Epithelial cell of prostate (primary cell): ENCODE data around the gene TMEM158.
A peak's percentile ranks its signal among the peaks of the same experiment; 100 is the strongest.

Experiments
- DNase-seq: peaks from one replicate; pipeline ENCODE4 v3.0.0-alpha.2; 2011; ENCODE audit warnings: low read depth, low spot score
- H3K27ac ChIP-seq: fragments of 450-650 bp; 2 replicates; pipeline ENCODE4 v1.5.1; 2017; ENCODE audit warnings: mild to moderate bottlenecking

Gene TMEM158

DNA sequence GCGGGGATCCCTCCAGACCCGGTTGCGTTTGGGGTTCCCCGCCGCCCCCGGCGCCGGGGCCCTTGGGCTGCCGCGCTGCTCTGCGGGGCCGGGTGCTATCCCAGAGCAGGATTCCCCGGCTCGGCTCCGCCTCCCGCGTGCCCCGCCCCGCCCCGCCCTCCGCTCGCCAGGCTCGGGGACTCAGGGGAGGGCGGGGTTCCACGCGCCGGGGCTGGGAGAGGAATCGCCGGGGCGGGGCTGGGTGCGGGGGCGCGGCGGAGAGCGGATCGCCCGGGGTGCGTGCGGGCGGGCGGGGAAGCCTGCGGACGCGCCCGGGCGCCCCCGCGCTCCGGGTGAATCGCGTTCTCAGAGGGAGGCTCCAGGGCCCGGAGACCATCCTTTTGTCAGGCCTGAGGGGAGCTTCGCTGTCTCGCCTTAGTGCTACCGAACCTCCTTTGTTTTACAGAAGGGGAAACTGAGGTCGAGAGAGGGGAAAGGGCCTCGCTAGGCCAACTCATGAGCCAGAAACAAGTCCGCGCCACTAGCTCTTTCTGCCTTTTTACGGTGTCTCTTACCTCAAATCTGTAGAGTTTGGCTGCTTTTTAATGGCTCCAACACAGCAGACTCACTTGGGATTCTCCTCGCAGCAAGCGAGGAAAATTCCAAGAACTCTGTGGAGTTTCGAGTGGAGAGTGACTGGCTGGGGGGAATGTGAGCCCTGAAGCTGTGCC lies at the start of gene TMEM158:
Gene TMEM158, minus strand, starts transcription at position 82 of the 710 bp plus-strand sequence. CDS start 260 bp downstream, outside the sequence.
- H3K27ac ChIP-seq, result no peak within 1 kb of the TSS

DNA sequence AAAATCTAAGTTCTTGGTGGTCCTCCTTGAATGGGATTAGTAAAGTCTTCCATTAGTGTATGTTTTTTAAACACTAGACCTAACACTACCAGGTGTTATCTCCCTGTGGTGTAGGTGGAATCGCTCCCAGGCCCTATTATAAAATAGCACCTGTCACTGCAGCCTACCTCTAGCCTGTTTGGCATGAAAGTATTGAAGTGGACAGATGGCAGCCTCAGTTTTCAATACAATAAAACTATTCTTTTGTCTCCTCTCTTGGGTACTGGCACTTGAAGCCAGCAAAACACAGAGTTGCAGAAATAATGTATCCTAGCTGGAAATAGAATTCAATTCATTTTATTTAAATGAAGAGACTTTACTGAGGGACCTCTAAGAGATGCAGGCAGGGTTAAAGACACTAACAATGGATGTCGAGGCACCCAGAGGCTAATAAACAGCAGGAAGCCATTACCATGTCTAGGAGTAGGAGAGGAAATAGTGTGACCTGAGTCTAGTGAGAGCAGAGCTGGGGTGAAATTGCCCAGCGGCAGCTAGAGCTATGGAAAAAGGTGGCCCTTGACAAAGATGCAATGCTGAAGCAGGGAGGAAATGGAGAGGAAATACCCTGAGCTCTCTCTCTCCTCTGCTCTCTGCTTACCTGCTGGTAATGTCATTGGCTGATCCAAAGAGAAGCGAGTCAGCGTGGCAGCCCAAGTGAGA lies 49.1 kb upstream of the TMEM158 start:
- DNase-seq, result no peak
- H3K27ac ChIP-seq, result no peak overlapping the region

More for the DNA sequence above, at the start of gene TMEM158:
- no peak for DNase-seq

DNA sequence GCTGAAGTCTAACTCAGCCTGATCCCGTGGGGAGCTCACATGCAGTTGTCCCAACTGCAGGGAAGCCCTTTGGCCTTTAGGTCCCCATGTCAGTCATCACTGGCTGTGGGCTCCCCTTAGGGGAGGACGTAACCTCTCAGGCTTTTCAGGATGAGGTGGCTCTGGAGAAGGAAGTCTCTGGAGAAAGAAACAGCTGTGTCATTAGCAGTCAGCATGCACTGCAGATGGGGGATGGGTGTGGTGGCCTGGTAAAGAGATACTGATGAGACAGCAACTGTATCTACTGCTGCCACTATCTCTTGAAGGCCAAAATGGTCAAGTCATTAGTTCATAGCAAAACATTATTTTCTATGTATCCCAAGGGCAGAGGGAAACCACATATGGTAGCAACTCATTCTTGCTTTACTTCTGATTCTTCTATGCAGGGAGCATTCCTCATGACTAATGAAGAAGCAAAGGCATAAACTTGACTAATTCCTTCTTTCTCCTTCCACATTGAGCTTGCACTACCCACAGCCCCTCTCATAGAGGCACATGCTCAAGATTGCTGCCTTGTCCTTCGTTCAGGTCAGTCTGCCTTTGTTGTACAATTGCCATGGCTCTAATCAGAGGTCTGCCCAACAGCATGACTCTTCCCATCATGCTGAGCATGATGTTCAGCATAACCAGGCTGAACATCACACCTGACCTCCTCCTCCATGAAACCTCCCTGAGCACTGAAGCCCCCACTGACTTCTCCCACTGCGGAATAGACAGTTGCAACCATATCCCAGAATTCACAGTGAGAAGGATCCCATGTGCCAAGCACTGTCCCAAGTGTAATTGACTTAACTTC lies 47.8 kb upstream of the TMEM158 start:
- no peak overlapping the region for H3K27ac ChIP-seq
- DNase-seq, result no peak

DNA sequence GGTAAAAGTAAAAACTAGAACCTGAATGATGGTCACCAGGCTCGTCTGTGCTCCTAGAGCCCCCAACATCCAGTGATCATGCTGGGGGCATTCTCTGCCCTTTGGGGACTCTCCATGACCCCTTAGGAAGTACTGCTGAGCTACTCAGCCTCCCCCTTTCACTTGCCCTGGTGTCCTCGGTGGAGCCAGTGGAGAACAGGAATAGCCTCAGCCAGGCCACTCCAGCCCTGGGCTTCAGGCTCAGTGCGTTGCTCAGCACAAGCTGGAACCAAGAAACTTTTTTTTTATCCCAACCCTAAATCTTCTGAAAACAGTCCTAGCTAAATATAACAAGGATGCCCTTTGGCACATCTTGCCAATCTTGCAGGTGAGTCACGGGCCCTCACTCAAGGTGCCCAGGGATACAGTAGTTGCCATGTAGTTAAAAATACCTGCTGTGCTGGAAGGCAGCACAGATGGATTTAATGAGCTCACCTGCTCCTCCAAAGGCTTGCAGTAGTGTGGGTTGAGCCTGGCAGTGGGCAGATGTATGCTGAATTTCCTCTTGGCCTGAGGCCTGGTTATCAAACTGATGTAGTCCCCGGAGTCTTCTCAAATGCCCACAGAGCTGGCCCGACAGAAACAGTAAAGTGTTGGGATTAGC lies 46.9 kb upstream of the TMEM158 start:
- no peak overlapping the region for H3K27ac ChIP-seq
- peak; percentile 16 for DNase-seq

DNA sequence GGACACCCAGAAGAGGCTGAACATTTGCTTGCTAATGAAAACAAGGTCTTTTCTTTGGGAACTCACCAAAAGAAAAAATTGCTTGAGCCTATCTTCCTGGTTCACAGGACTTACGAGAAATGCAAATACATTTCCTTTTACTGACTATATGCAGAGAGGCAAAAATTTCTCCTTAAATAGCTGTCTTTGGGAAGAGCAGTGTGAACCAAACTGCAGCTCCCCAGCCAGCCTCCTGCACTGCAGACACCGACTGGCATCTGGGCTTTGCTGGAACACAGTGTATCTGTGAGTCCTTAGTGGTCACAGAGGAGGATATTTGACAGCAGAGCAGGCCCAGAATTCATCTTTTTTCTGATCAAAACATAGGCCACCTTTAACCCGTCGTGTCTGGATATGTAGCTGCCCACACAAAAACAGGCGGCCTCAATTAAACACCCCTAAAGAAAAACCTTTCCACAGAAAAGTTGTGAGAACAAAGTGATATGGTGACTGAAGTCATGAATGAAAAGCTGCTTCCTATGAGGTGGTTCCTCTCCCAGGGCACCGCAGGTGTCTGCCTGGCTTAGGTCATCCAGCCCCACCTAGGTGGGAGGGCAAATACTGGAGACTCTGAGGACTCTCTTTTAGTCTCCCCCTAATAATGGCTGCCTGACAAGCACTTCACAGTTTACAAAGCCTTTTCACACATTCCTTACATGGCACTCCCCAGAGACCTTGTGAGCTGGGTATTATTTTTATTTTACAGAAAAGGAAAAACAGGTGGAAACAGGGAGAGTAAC lies 46.1 kb upstream of the TMEM158 start:
- DNase-seq, result no peak
- no peak overlapping the region for H3K27ac ChIP-seq

DNA sequence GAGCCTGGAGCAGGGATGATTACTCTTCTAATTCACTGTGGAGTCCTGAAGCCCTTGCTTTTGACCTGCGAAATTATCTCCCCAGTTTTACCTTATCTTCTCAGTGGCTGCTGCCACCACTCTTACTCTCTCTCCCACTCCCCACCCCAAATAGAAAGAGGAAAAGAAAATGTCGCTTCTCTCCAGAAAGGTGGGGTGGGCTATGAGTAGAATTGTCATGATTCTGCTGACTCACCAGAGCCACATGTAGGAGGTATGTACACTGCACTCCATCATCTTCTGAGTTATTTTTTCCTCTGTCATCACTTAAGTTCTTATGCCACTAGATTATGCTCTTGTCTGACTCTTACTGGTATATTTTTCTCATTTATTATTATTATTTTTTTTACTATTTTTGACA lies 43.9 kb upstream of the TMEM158 start:
- no peak overlapping the region for H3K27ac ChIP-seq
- no peak for DNase-seq

DNA sequence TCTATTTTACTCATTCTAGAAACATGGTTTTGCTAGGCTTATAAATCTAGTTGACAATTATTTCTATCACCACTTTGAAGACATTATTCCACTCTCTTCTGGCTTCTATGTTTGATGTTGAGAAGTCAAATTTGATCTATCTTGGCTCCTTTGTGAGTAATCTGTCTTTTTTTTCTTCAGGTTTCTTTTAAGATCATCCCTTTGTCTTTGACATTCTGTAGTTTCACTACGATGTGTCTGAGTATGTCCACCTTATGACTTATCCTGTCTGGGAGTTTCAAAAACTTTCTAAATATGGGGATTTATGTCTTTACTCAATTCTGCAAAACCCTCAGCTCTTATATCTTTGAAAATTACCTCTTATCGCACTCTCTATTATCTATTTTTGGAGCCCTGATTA lies 41.0 kb upstream of the TMEM158 start:
- no peak overlapping the region for H3K27ac ChIP-seq
- DNase-seq, result no peak

DNA sequence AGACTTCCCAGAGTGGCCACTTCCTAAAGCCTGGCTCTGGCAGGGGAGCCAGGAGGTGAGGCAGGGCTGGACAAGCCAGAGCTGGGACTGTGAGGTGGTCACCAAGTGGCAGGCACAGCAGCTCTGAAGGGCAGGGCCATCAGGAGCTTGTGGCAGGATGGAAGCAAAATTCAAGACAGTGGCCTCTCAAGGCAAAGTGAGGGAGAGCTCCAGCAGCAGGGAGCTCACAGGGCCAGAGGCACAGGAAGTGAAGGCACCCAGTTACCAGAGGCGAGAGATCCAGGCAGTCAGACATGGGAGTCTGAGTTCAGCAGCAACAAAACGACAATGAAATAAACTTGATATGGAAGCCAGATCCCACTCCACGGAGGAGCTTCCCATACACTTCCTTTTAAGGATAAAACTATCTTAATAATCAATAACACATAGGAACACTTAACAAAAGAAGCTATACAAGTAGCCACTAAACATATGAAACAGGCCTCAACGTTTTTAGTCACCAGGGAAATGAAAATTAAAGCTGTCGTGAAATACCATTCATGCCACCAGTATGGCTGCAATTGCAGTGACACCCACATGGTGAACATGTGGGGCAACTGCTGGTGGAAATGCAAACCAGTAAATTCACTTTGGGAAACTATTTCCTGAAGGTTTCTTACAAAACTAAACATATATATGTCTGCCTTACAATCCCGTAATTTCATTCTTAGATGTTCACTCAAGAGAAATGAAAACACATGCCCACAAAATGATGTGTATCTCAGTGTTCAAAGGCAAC lies 35.4 kb upstream of the TMEM158 start:
- H3K27ac ChIP-seq, result no peak overlapping the region
- no peak for DNase-seq

DNA sequence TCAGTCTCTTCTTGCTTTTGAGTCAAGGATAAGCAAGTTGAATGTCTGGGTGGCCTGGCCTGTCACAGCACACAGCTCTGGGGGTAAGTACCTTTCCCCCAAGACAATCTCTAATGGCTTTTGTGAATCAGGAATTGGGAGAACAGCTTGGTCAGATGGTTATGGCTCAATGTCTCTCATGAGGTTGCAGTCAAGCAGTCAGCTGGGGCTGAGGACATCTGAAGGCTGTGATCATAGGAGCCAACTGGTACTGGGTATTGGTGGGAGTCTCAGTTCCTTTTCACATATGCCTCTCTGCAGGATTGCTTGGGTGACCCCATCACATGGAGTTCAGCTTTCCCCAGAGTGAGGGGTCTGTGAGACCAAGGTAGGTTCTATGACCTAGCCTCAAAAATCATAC lies 33.0 kb upstream of the TMEM158 start:
- no peak for DNase-seq
- H3K27ac ChIP-seq, result no peak overlapping the region

DNA sequence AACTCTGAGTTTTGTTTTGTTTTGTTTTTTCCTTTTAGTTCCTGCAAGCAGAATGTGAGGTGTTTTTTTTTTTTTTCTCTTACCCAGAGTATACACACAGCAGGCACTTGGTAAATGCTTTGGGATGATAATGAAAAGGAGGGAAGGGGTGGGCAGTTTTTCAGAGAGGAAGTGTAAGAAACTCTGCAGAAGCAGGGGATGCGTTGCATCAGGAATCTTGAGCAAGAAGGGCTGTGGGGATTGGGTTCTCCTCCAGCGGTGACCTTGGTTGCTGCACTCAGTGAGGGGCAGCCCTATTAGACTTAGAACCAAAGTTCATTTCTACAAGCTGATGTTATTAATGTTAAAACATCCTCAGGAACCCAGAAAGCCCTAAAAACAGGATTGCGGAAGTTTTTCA lies 32.2 kb upstream of the TMEM158 start:
- no peak overlapping the region for H3K27ac ChIP-seq
- no peak for DNase-seq

DNA sequence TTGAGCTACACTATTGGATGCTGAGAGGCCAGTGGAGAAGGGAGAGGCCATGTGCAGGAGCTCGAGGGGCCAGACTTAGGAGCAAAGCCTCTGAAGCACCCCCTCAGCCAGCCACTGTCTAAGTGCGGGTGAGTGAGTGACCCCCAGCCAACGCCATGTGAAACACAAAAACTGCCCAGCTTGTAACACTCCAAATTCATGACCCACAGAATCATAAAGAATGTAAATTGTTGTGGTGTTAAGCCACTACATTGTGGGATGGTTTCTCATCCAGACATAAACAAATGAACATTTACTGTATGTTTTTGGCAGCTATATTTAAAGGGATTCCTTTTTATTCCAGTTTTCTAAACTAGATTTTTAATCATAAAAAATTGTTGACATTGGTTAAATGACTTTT lies 27.2 kb upstream of the TMEM158 start:
- no peak for DNase-seq
- H3K27ac ChIP-seq, result no peak overlapping the region

DNA sequence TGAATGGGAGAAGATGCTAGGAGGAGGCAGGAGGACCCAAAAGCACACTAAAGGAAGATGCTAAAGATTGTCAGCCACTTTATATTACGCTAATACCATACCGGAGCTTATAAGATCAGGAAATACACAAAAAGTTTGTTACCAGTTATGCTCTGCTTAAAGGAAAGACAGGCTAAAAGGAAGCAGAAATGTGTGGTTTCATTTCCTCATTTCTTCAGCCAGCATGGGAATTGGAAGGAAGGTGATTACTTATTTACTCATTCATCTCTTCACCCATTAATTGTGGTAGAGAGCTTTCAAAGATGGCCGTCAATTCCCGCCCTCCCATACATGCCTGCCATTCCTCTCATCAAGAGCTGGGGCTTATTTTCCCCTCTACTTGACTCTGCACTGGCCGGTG lies 26.7 kb upstream of the TMEM158 start:
- no peak for DNase-seq
- no peak overlapping the region for H3K27ac ChIP-seq

DNA sequence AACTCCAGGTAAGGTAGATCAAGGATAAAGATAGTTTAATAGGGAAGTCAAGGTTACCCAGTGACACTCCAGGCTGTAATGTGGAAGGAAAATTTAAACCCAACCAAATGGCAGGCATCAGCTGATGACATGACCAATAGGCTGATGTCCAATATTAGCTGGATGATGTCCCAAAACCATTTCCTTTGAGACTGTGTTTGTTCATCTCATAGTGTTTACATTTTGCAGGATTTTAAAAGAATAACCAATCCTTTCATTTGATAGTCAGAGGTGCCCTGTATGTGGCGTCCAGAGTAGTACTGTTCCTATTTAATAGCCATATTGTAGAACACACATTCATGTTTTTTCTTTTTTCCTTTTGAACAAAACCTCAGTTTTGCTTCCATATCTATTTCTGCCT lies 23.3 kb upstream of the TMEM158 start:
- DNase-seq, result no peak
- H3K27ac ChIP-seq, result no peak overlapping the region

DNA sequence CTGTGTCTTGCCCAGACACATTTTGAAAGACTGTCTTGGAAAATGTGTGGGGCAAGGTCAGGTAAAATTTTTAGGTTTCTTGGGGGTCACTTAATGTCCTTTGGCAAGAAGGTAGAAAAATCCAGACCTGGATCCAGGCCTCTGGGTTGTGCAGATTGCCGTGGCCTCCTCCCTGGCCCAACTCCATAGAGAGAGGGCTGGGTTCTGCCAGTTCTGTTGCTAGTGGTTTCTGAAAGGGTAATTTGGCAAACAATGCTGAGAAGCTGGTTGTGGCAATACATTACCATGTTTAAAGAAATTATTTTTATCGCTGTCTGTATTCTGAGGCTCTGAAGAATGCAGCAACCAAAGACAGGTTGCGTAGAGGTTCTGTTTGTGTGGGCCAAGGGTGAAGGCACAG lies 20.2 kb upstream of the TMEM158 start:
- DNase-seq, result no peak
- no peak overlapping the region for H3K27ac ChIP-seq

DNA sequence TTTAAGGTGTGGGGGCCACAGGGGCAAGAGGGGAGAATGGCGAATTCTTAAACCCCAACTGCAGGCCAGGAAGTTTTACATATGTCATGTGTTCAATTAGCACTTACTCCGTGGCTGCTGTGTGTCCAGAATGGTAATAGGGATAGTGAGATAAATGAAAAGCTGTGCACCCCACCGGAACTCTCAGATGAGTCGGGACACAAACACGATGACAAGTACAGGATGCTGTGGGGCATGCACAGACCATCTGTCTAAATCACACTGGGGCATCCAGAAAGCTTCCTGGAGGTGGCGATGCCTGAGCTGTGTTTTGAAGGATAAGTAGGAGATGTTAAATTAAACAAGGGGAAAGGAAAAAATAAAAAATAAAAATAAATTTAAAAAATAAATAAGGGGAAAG lies 18.3 kb upstream of the TMEM158 start:
- no peak overlapping the region for H3K27ac ChIP-seq
- DNase-seq, result no peak

DNA sequence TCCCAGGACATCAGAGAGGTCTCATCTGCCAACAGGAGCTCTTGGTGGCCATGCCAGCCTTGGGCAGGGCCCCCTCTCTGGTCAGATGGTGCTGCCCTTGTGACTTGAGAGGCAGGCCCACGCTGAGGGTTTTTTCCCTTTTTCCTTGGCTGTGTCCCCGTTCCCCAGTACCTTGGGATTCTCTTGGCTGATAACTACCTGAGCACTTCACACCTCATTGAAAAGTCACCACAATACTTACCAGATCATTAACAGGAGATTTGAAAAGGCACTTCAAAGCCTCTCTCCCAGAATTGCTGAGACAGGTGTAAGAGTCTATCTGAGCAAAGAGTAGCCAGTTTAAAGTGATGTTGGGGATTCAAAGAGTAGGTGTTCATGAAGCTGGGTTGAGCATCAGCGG lies 15.1 kb upstream of the TMEM158 start:
- DNase-seq, result no peak
- H3K27ac ChIP-seq, result no peak overlapping the region

DNA sequence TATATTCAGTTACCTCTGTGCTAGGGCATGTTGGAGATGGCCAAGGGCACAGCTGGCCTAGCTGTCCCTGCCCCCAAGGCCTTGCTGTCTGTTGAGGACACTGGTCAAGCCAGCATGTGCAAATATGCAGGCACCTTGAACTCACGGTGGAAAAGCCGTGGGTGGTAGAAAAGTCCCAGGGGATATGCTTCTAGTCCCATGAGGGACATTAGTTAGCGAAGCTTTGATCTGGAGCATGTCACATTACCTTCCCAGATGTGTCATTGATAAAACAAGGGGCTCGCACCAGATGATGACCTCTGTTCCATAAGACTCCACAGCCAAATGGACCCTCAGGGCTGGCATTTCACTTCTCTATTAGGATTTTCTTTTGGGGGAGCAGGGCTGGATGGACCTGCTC lies 14.2 kb upstream of the TMEM158 start:
- no peak overlapping the region for H3K27ac ChIP-seq
- no peak for DNase-seq

DNA sequence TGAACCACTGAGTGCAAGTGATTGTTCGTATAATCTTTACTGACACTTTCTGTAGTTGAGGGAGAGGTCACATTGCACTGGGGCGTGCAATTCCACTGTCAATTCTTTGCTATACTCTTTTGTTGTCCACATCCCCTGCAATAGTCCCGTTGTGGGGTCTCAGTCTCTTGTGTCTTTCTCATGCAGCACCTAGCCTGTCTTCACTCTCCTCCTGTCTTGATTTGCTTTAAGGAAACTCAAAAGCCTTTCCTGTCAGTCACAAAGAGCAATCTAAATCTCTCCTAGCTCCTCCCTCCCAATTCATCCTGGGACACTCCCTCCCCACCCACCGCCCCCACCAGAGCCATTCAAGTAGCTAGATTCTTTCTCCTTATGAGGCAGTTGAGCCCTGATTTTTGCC lies 13.2 kb upstream of the TMEM158 start:
- no peak overlapping the region for H3K27ac ChIP-seq
- DNase-seq, result no peak

DNA sequence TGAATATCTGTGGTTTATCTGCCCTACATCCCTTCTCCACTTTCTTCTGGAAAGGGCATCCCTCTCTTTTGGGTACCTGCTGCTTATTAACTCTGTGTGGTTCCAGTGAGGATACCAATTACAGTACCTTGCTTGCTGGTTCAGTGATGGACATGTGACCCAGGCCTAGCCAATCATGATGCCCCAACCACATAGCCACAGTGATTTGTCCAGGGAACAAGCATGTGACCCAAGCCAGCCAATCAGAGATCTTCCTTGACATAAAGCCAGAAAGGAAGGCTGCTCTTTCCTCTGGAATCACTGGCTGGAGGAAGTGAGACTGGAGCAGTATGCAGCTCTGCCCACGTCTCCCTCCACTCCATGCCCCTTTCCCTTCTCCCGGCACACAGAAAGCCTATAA lies 10.9 kb upstream of the TMEM158 start:
- no peak overlapping the region for H3K27ac ChIP-seq
- no peak for DNase-seq
